ENCODE data around the gene PRKAR1B.

PRKAR1B gene

DNA sequence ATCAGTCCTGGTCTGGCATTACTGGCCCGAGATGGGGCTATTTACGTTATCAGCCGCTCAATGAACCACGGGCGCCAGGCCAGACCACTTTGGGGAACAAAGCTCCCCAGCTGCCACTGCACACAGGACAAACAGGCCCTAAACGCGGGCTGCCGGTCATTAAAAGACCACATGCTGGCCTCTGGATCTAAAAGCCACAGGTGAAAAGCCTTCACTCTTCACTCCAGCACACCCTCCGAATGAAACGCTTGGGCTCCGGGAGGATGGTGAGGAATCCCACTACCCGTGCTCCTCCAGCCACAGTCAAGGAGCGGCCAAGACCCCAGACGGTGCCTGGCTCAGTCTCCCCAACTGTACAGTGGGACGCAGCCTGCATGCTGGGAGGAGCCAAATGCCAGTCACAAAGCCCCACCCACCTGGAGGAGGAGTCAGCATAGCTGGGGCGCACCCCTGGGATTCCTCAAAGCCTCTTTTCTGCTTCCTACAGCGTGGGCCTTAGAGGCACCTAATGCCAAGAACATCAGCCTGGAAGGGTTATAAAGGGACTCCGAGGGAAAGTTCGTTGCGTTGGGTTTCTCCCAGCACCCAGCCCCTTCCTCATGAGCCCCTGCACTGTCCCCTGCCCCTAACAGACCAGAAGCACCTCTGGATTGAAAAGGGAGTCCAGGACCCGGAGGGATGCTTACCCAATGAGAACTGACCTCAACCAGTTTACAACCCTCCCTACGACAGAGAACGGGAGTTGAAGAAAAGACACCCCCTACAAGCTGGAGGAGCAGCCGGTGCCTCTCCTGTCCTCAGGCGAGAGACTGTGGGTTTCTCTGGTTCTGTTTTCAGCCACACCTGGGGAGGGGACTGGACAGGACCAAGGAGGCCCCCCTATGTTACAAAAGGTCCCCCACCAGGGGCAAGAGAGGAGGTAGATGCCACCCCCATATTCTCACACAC lies 212.2 kb downstream of the PRKAR1B start:
- DNase-seq (ENCODE audit: low read depth in 2 of 3, low spot score in 2 of 3): no peak

DNA sequence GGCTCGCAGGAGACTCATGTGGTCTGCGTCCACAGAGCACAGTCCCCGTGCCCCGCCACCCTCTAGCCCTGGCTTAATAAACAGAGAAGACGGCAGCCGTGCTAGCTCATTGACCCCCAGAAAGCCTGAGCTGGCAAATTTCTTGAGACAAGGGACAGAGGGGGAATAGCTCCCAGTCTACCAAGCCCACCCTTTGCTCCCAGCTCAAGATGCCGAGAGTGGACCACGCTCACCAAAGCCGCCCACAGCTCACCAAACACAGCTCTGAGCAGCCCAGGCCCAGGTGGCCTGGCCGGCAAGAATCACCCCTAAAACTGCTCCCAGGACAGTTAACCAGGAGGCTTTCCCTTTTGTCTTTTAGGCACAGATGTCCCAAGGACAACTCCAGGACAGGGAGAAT lies 212.8 kb downstream of the PRKAR1B start:
- DNase-seq (ENCODE audit: low read depth in 2 of 3, low spot score in 2 of 3): no peak

GRCh38 chr7:513521-514166 lies 213.4 kb downstream of the PRKAR1B start:
- no peak for DNase-seq (ENCODE audit: low read depth in 2 of 3, low spot score in 2 of 3)

DNA sequence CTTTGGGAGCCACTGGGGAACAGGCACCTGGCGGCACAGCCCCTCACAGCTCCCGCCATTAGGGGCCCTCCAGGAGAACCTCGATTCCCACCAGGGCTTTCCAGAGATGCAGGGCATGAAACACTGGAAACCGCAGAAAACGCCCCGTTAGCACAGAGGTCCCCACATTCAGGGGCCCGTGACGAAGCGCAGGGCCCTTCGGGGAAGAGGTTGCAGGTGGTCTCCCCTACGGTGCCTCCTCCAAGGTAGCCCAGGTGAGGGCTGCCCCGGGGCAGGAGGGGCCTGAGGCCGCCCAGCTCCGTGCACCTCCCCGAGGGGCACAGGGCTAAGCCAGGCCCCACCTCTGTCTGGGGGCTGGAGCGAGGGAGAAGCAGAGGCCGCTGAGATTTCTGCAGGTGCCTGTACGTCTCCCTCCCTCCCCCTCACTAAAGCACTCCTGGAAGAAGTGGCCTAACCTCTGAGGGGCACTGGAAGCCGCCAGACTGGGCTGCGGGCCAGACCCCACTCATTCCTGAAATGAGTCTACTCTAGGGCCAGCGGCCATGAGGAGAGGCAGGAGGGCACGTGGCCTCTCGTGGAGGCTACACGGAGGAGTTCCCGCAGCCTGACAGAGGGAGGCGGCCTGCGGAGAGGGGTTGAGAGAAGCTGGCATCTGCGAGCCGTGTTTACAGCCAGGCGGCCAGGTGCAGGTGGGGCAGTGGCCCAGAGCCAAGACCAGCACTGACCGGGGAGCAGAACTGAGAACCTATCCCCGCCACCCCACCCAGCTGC lies 214.4 kb downstream of the PRKAR1B start:
- no peak for DNase-seq (ENCODE audit: low read depth in 2 of 3, low spot score in 2 of 3)

GRCh38 chr7:512146-512510 lies 215.0 kb downstream of the PRKAR1B start:
- no peak for DNase-seq (ENCODE audit: low read depth in 2 of 3, low spot score in 2 of 3)

DNA sequence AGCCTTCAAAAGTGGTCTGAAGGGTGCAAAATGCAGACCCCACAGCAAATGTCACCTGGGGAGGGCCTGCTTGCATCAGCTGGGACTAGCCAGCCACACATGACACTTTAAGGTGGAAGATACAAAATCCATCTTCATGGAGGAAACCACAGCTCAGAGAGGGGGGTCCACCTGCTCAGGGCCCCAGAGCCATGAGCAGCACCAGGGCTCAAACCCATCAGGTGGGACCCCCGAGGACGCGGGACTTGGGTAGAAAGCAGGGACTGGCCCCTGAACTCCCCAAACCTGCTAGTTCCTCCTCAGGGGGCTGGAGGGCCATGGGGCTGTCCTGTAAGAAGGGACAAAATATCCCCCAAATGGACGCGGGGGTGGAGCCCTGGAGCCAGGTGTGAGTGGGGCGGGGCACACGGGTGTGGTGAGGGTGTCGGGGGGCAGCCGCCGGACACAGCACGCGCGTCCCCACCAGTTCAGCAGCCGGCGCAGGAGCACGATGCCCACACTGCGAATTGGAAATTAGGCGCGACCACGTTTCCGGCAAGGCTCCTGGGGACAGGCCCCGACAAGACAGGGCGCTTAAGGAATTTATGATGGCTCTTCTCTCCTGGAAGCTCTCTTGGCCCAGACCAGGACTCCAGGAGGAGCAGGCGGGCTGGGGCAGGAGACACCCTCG lies 215.5 kb downstream of the PRKAR1B start:
- DNase-seq (ENCODE audit: low read depth in 2 of 3, low spot score in 2 of 3): no peak

GRCh38 chr7:510782-511281 lies 216.2 kb downstream of the PRKAR1B start:
- no peak for DNase-seq (ENCODE audit: low read depth in 2 of 3, low spot score in 2 of 3)

DNA sequence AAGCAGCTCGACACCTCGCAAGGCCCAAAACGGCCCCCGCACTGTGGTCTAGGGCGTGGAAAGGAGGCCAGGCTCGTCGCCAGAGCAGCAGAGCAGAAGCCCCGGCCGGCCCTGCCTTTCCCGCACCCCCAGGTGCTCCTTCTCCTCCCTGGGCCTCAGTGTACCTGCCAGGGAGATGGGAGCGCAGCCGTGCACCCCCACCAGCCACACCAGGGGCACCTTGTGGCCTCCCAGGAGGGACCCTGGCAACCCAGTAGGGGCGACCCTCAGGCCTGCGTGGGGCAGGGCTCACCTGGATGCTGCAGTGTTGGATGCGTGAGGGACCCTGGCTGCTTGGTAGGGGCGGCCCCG lies 217.0 kb downstream of the PRKAR1B start:
- no peak for DNase-seq (ENCODE audit: low read depth in 2 of 3, low spot score in 2 of 3)

DNA sequence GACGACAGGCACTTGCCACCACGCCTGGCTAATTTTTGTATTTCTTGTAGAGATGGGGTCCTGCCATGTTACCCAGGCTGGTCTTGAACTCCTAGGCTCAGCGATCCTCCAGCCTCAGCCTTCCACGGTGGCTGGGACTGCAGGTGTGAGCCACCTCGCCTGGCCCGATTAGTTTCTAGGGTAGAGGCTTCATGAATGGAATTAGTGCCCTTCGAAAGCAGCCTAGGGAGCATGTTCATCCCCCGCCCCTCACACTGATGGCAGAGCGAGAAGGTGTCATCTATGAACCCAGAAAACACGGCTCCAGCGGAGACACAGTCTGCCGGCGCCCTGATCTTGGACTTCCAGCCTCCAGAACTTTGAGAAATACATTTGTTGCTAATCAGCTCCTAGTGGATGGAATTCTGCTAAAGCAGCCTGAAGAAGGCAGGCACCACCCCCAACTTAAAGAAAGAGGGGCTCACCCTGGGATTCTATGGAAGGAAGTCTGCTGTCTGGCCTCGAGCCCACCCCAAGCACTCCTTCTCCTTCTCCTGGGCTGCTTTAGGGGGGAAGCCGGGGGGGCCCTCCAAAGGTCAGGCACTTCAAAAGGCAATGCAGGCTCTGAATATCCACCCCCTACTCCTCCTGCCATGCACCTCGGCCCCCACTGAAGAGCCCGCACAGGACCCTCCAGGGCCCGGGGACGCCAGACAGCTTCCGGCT lies 217.5 kb downstream of the PRKAR1B start:
- DNase-seq (ENCODE audit: low read depth in 2 of 3, low spot score in 2 of 3): no peak

DNA sequence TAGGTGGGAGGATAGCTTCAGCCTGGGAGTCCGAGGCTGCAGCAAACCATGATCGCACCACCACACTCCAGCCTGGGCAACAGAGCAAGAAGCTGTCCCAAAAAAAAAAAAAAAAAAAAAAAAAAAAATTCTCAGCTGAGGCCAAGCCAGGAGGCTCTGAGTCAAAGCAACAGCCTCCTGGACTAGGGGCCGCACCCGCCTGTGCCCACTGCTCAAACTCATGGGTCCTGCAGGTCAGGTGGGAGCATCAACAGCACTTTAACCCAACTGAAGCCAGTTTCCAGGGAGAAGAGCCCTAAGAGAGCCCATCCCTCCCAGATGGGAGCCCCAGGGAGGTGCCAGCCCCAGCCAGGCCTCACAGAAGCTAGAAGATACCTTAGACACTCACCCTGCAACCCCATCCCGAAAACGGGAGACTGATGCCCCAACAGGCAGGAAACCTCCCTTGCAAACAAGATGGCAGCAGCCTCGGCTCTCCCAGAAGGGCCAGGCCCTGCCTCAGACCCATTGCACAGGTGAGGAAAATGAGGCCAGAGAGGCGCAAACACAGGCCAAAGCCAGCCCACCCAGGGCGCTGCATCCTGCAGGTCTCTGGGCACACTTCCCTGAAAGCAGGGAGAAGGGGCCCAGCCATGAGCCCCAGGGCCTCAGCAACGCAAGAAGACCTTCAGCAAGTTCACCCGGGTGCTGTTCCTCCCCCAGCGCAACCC lies 218.5 kb downstream of the PRKAR1B start:
- no peak for DNase-seq (ENCODE audit: low read depth in 2 of 3, low spot score in 2 of 3)

DNA sequence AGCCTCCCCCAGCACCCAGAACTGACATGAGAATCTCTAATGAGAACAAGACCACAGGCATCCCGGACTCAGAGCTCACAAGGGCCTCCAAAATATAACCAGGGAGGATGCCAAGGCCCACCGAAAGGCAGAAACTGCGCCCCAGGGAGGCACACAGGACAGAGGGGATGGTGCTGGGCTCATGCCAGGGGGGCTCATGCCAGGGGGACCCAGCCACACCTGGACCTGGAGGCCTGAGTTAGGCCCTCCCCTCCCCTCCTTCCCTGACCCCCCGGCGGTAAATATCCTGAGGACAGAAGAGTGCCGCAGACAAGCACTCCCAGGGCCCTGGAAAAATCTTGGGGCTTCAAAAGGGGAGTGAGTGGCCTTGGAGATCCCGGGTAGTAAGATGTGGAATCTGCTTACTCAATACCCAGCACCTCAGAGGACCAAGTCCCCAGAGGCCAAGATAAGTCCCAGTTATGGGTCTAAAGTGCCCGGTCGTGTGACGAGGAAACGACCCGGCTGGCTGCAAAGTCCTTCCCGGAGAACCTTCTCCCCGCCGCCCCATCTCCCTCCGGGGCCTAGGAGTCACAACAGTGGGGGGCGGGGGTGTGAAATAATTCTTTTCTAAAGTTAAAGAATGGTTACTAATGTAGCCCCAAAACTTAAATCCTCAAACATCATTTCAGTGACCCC lies 219.3 kb downstream of the PRKAR1B start:
- DNase-seq (ENCODE audit: low read depth in 2 of 3, low spot score in 2 of 3): no peak

- no peak for DNase-seq (ENCODE audit: low read depth in 2 of 3, low spot score in 2 of 3)
These were observed 220.0 kb downstream of the PRKAR1B start for GRCh38 chr7:506921-507622.

GRCh38 chr7:506391-506831 lies 220.7 kb downstream of the PRKAR1B start:
- DNase-seq (ENCODE audit: low read depth in 2 of 3, low spot score in 2 of 3): no peak

- no peak for DNase-seq (ENCODE audit: low read depth in 2 of 3, low spot score in 2 of 3)
These were observed 221.9 kb downstream of the PRKAR1B start for GRCh38 chr7:505171-505570.

DNA sequence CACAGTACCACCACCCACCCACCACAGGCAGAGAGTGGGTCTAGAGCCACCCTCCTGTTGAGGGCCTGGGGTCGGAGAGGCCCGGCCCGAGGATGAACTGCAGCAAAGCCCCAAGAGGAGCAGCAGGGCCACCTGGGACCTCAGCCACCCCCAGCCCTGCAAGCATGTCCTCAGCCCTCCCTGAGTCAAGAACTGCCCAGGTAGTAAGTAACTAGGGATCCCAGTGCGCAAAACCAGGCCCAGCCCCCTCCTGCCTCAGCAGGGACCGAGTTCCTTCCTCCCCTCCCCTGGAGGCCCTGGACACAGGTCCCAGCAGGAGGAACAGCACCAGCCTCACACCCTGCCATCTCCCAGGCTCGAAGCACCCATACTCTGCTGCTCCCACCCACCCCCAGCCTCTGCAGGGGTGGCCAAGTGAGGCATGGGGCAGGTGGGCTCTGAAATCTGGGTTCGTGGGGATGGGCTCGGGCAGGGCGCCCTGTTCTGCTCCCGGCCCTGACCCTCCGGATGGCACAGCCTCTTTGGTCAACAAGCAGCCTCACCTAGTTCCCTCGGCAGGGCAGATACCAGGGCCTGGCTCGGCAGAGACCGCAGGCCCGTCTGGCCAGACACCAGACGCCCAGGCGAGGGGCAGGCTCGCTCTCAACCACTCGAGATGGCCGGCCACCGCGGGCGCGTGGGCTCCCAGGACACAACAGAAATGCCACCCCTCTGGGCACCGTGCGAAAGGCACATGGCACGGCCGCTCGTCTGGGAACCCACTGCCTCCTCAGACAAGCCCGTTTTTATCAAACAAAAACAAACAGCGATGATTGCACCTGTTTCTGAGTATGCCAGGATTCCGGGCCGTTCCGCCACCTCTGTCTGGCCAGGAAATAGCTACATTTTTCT lies 222.6 kb downstream of the PRKAR1B start:
- no peak for DNase-seq (ENCODE audit: low read depth in 2 of 3, low spot score in 2 of 3)

DNA sequence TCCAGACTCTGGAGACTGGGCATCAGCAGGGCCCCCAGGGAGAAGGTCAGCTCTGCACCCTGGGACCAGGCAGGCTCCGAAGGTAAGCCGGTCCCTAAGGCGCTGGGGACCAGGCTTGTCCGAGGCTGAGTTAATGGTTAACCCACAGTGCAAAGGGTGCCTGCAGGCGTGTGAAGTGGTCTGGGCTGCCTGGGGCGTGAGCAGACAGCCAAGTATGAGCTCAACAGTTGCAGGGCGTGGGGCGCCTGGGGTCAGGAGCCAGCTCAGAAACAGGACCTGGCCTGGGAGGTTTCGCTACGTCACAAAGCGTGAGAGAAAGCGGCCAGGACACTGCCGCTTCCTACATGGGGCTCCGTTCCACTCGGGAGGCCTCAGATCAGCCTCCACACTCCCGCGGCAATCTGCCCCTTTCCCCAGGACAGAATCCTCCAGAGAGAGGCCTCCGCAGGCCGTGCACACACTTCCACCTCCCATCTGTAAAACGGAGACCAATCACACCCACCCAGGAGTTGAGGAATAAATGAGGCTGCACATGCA lies 223.4 kb downstream of the PRKAR1B start:
- no peak for DNase-seq (ENCODE audit: low read depth in 2 of 3, low spot score in 2 of 3)

DNA sequence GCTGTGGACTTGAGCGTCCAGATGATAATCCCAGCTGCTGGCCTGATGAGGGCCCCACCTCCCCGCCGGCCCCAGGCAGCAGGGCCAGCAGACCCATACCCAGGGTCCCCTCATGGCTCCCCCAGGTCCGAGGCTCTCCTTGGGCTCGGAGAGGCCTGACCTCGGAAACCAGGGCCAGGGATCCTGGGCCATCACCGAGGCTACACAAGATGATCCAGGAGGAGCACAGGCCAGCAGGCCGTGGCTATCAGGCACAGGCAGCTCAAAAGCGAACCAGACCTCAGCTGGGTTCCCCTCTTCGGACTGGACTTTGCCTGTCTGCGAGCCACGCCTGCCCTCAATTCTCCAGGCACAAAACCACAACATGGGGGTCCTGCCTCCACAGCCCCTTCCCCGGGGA lies 224.8 kb downstream of the PRKAR1B start:
- DNase-seq (ENCODE audit: low read depth in 2 of 3, low spot score in 2 of 3): no peak
